SK-N-DZ (cell line): Measurements from ENCODE around the gene CCDC88C.

Source experiments
- DNase-seq: peaks from one replicate; pipeline ENCODE4 v3.0.0-alpha.2; 2015; ENCODE audit warnings: low spot score

The CCDC88C gene

GRCh38 chr14:91346838-91347173, 70.8 kb downstream of the CCDC88C start:
- no peak for DNase-seq

GRCh38 chr14:91344096-91344495, 73.5 kb downstream of the CCDC88C start:
- no peak for DNase-seq

GRCh38 chr14:91343051-91343450, 74.6 kb downstream of the CCDC88C start:
- no peak for DNase-seq

DNA sequence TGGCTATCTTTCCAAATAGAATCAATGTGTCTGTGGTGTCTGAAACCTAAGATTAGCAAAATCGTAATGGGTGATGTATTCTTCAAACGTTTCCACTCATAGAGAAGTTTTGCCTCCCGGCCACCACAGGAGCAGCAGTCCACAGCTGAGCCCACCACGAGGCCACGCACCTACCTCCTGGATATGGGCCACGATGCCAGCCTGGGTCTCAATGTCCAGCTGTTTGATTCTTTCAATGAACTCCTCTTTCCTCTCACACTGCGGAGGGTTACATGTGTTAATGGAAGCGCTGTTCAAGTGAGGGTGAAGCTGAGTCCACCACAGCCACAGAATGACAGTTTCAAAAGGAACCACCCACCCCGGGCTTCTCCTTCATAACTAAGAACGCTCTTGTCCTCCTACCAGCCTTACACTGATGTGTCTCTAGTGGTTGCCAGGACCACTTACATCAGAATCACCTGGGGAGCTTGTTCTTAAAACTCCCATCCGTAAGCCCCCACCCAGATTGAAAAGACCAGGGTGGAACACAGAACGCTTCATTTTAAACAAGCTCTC, 75.3 kb downstream of the CCDC88C start:
- DNase-seq: no peak

- peak; percentile 23 for DNase-seq
Observed at GRCh38 chr14:91341751-91342154, 75.9 kb downstream of the CCDC88C start.

DNA sequence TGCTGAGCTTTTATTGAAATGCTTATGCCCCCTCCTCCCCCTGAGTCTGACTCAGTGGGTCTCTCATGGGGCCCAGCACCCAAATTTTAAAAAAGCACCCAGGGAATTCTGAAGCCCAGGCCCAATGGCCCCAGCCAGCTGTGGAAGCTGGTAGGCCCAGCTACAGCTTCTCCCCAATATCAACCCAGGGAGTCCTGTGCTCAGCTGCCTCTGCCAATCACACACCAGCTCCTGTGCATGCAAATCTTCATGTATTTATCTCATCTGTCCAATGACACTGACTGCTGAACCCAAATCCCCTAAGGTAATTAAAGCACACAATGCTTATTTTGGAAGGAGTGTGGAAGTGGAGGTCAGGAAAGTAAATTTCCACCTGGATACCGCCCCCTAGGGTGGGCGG, 76.3 kb downstream of the CCDC88C start:
- no peak for DNase-seq

DNA sequence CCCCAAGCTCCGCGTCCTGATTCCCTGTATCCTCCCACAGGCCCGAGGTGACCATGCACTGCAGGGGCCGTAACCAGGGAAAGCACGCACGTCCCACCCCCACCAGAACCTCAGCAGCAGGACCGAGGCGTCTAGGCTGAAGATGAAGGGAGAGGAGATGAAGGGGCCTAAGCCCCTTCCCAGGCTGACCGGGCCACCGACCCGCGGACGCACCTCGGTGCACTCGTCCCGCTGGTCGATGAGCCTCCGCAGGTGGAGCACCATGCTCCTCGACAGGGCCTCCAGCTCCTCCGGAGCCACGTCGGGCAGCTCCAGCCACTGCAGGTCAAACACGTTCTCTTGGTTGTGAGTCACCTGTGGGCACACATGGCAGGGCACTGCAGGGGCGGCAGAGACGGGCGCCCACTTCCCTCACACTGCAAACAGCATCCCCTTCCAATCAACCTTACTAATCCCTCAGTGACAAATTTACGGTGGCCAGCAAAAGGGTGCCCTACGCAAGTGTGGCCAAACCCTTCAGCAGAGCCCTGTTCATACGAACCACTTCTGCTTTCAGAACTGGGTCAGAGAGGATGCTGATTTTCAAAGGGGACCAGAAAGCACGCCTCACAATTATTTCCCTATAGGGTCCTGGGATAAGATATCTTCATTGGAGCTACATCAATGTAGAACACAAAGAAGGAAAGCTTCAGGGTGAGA, 77.8 kb downstream of the CCDC88C start:
- no peak for DNase-seq

- DNase-seq: no peak
Observed at GRCh38 chr14:91339076-91339475, 78.5 kb downstream of the CCDC88C start.

DNA sequence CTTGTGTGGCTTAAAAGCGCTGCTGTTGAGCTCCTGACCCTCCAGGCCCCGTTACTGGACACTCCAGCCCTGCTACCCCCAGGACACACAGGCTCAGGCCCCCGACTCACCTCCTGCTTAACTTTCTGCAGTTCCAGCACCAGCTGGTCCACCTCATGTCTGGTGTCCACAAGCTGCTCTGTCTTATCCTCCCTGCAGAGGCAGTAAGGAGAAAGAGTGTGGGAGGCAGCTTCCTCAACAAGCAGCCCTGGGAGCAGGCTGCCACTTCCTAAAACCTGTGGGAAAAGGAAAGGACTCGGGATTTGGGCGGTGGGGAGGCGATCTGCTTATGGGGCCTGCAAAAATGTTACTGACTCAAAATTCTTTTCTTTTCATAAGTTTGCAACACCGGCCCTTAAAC, 79.2 kb downstream of the CCDC88C start:
- no peak for DNase-seq

DNA sequence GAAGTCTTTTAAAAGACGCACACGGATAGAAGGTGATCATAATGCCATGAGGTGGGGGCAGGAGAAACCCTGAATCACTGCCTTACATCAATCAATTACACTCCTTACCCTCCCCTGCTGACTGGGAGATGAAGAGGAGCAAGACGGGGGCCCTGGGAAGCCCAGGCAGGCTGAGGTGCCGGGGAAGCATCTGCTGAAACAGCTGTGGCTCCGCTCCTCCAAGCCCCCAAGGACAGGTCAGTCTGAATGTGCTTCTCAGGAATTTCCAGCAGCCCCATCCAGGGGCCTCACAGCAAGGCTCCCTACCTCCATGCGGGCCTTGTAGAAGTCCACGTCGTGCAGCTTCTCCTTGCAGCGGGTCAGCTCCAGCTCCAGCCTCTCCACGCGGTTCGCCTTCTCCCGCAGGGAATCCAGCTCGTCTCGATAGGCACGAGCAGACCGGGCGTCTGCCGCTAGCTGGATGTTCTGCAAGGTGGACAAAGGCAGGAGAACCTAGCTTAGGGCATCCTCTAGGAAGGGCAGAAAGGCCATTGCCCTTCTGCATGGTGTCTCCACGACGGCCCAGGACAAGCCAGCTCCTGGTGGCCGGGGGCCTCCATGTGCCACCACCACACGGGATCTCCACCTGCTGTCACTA, 79.8 kb downstream of the CCDC88C start:
- DNase-seq: no peak

DNA sequence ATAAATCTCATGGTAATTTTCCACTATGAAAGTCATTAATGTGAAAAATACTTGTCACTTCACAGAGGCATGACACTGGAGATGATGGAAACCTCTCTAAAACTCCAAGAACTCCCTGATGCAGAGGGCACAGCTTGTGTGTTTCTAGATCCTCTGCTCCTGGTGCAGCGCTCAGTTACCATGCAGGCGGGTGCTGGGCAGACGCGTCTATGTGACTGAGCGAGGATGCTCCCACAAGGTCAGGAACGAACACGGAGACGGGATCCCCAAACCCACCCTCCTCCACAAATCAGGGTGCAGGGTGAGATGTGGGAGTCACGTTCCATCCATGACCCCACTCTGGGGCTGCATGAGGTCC, 81.5 kb downstream of the CCDC88C start:
- DNase-seq: no peak

DNA sequence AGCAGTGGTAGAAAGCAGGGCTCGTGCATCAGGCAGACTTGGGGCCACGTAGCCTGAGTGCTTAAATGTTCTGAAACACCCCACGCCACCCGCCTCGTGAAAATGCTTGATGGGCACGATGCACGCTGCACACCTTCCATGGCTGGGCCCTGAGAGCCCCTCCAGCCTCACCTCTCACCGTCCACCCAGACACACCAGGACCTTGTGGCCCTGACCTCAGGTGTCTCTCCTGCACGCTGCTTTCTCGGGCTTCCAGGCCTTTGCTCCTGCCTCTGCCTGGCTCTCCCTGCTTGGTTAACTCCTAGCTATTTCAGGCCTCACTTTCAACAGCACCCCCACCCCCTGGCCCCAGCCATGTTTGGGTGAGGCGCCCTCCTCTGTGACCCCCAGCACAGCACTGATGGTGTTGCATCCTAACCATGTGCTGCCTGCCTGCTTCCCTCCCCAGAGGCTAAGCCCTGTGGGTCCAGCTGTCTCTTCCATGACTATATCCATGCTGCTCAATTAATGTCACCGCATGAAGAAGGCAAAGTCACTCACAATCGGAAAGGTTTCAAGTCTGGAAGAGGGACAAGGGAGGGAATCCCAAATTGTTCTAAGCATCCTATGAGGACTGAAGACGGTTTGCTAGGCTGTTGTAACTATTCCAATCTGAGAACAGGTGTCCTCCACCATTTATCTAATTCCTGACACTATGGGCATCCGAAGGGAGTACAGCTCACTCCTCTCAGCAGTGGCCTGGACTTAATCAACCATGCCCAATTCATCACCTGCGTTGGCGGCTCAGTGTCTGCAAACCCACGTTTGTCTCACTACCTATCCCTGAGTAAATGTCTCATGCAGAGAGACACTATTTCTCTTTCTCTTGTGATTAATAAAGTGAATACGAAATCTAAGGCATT, 82.2 kb downstream of the CCDC88C start:
- no peak for DNase-seq

- DNase-seq: no peak
Observed at GRCh38 chr14:91333650-91334039, 84.0 kb downstream of the CCDC88C start.

GRCh38 chr14:91332986-91333649, 84.5 kb downstream of the CCDC88C start:
- no peak for DNase-seq

GRCh38 chr14:91332171-91332985, 85.2 kb downstream of the CCDC88C start:
- DNase-seq: no peak

DNA sequence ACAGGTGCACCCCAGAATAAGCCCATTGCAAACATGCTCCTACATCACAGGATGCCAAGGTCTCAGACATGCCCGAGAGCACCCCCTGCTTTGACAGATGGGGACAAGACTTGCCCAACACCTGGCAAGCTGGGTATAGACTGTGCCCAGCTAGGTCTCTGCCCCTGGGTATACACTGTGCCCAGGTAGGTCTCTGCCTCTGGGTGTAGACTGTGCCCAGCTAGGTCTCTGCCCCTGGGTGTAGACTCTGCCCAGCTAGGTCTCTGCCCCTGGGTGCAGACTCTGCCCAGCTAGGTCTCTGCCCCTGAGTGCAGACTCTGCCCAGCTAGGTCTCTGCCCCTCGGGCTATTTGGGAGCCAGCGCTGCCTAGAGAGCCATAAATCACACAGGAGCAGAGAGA, 85.9 kb downstream of the CCDC88C start:
- DNase-seq: no peak

GRCh38 chr14:91330856-91331255, 86.8 kb downstream of the CCDC88C start:
- no peak for DNase-seq

GRCh38 chr14:91330096-91330696, 87.4 kb downstream of the CCDC88C start:
- no peak for DNase-seq

DNA sequence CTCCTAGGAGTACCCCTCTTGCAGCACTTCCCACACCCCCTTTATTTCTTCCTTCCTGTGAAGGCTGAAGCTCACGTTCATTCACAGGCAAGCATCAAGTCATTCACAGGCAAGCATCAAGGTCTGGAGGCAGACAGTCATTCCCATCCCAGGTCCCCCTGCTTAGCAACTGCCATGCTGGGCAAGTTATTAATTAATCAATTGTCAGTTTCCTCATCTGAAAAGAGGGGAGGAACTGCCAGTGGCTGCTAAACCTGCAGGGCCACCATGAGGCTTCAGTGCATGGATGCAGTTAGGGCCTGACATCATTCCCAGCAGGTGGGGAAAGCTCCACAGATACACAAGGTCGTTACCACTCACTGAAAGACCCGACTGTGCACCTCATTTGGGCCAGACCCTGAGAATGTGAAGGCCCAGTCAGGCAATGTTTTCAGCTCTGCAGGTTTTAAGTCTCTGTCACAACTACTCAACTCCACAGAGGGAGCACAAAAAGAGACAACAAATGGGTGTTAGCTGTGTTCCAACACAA, 88.1 kb downstream of the CCDC88C start:
- DNase-seq: no peak

GRCh38 chr14:91328313-91329050, 89.1 kb downstream of the CCDC88C start:
- no peak for DNase-seq
